GM12878 (cell line): ENCODE measurements around the gene PRDM16.

Experiments
- ATF2 ChIP-seq: IDR thresholded peaks from 2 replicates; pipeline ENCODE4 v1.6.1; 2012; ENCODE audit warnings: low read length, inconsistent platforms
- CEBPZ ChIP-seq: fragments of 150-350 bp; IDR thresholded peaks from 2 replicates; pipeline ENCODE4 v1.6.1; 2016; ENCODE audit warnings: low read depth, low read length
- CHD1 ChIP-seq: IDR thresholded peaks from 2 replicates; pipeline ENCODE4 v1.6.1; 2012; ENCODE audit warnings: low read depth, low read length, improper control_type of control experiment
- CTCF ChIP-seq, 3 experiments: IDR thresholded peaks in 2 of 3; conservative IDR thresholded peaks in 1 of 3; 2 replicates each; pipeline ENCODE4 v1.5.1; 2011; ENCODE audit warnings: low read depth in 3 of 3, low read length in 3 of 3, mild to moderate bottlenecking in 3 of 3, control low read depth in 2 of 3, moderate library complexity in 2 of 3, inconsistent platforms in 1 of 3, mixed read lengths in 1 of 3; ENCODE audit not compliant: control insufficient read depth in 2 of 3, insufficient read depth in 1 of 3; ENCODE audit errors: extremely low read depth in 1 of 3
- ESRRA ChIP-seq: IDR thresholded peaks from 2 replicates; pipeline ENCODE4 v1.6.1; 2012; ENCODE audit warnings: mild to moderate bottlenecking, low read length, improper control_type of control experiment
- EZH2 ChIP-seq: IDR thresholded peaks from 2 replicates; pipeline ENCODE4 v1.6.1; 2012; ENCODE audit warnings: low read depth, mild to moderate bottlenecking, control low read depth, inconsistent platforms, low read length, borderline replicate concordance; ENCODE audit not compliant: control insufficient read depth
- FOXM1 ChIP-seq: IDR thresholded peaks from 2 replicates; pipeline ENCODE4 v1.6.1; 2012; ENCODE audit warnings: low read depth, mild to moderate bottlenecking, inconsistent platforms, low read length, moderate library complexity
- PKNOX1 ChIP-seq: fragments of 450-650 bp; IDR thresholded peaks from 2 replicates; pipeline ENCODE4 v1.6.1; 2016; ENCODE audit warnings: mild to moderate bottlenecking
- POLR2AphosphoS2 ChIP-seq: IDR thresholded peaks from 2 replicates; pipeline ENCODE4 v1.6.1; 2011; ENCODE audit warnings: low read depth, mild to moderate bottlenecking, low read length, improper control_type of control experiment, moderate library complexity
- POLR2AphosphoS5 ChIP-seq: IDR thresholded peaks from 2 replicates; pipeline ENCODE4 v1.6.1; 2011; ENCODE audit warnings: mild to moderate bottlenecking, low read length, inconsistent platforms
- REST ChIP-seq: IDR thresholded peaks from 2 replicates; pipeline ENCODE4 v1.6.1; 2012; ENCODE audit warnings: mild to moderate bottlenecking, low read depth, low read length
- RFX5 ChIP-seq: IDR thresholded peaks from 2 replicates; pipeline ENCODE4 v1.6.1; 2011; ENCODE audit warnings: low read depth, low read length, improper control_type of control experiment
- TAF1 ChIP-seq: IDR thresholded peaks from 2 replicates; pipeline ENCODE4 v1.6.1; 2011; ENCODE audit warnings: mild to moderate bottlenecking, low read depth, low read length, borderline replicate concordance
- TCF7 ChIP-seq: IDR thresholded peaks from 2 replicates; pipeline ENCODE4 v1.6.1; 2014; ENCODE audit warnings: antibody characterized with exemption, borderline replicate concordance

- TF ChIP-seq FOXM1 (no peak), CEBPZ (no peak), ATF2 (no peak), TCF7 (no peak), TAF1 (no peak), CTCF (IDR thresholded peaks at IDR 0.05 in 2 of 3, conservative IDR thresholded peaks at IDR 0.05 in 1 of 3; ENCODE audit: control insufficient read depth in 2 of 3, extremely low read depth in 1 of 3, insufficient read depth in 1 of 3, low read depth in 3 of 3, low read length in 3 of 3) (no peak), POLR2AphosphoS5 (no peak), RFX5 (no peak), ESRRA (no peak), CHD1 (no peak), POLR2AphosphoS2 (no peak), EZH2 (no peak), PKNOX1 (no peak), REST (no peak)
Observed at GRCh38 chr1:3465091-3465934, 396.3 kb downstream of the PRDM16 start.
